Measurements from ENCODE around the gene TSEN54.

DNA sequence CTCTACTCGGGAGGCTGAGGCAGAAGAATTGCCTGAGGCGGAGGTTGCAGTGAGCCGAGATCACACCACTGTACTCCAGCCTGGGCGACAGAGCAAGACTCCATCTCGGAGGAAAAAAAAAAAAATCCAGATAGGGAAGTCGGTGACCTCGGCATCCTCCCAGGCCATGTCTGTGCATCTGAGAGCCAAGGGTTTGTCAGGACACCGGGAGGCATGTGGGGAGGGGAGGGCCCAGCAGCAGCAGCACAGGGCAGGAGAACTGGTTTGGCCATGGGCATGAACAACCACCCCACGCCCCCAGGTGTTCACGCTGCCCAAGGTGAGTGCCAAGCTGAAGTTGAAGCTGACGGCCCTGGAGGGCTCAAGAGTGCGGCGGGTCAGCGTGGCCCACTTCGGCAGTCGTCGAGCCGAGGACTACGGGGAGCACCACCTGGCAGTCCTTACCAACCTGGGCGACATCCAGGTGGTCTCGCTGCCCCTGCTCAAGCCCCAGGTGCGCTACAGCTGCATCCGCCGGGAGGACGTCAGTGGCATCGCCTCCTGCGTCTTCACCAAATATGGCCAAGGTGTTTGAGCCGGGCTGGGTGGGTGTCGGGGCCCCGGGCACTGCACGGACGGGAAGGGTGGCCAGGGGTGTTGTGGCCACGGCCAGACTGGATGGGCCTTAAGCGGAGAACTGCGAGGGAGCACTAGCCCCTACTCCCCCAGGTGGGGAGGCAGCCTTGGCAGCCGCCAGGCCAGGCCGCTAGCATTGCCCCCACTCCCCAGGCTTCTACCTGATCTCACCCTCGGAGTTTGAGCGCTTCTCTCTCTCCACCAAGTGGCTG is 56.6 kb downstream of the TSEN54 start:
- TF ChIP-seq SUZ12 (IDR thresholded peaks at IDR 0.05; ENCODE audit: extremely low read depth, insufficient read depth, insufficient read length), result no peak
- TF ChIP-seq YY1 (IDR thresholded peaks at IDR 0.05; ENCODE audit: insufficient read depth, insufficient read length), result no peak
- TF ChIP-seq ZNF274 (IDR thresholded peaks at IDR 0.05; ENCODE audit: low read depth, low read length), result no peak

Measured in NT2/D1 (cell line).